Measurements from ENCODE around the gene SMIM12. TPM values are rescaled to one million over a fixed set of nuclear protein-coding genes. Genes with fewer than 3 reads are reported as not detected.

The SMIM12 gene, protein sequence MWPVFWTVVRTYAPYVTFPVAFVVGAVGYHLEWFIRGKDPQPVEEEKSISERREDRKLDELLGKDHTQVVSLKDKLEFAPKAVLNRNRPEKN
- total RNA-seq (10 to 100 TPM; 29.8 to 46.7 (median 37.1) TPM), total RNA-seq (38.3 to 120 (median 65.1) reads per million in 29 experiments)
- total RNA-seq (2013) = 37.4 TPM

GRCh38 chr1:34859446-34860200 is at the start of gene SMIM12:
Gene SMIM12 (minus strand): TSS chr1:34859749. CDS start chr1:34855977, 3,772 bp downstream.
- POLR2A ChIA-PET = no interaction called here
- no peaks in the 10 kb centered on the region for H3K9me3 ChIP-seq

GRCh38 chr1:34908369-34908768 is 48.8 kb upstream of the SMIM12 start:
- WGBS (ENCODE audit: insufficient coverage) = 53% methylated on average over 3 of the region's 3 CpGs
- peaks cover 15 to 23% of the 10 kb centered on the region in 2 donors for H3K27me3 Mint-ChIP-seq

More at GRCh38 chr1:34859446-34860200, at the start of gene SMIM12:
- Histone ChIP-seq H3K27me3 (replicated peaks in 1 of 2; ENCODE audit: control insufficient read depth in 2 of 2, extremely low read depth in 1 of 2, insufficient read depth in 2 of 2, low read length in 1 of 2) (no peaks in the 10 kb centered on the region), H3K36me3 (ENCODE audit: control insufficient read depth in 2 of 2, extremely low read depth in 1 of 2, insufficient read depth in 1 of 2, low read length in 1 of 2) (peaks cover 0 to 13% of the 10 kb centered on the region in 2 donors), H3K27ac (ENCODE audit: low read length) (peak within 1 kb of the TSS; percentile 85), H3K4me1 (ENCODE audit: control insufficient read depth in 1 of 2, extremely low read depth in 1 of 2, insufficient read depth in 2 of 2, low read length in 2 of 2) (peaks cover 27 to 48% of the 10 kb centered on the region in 2 experiments), H3K4me3 (ENCODE audit: control insufficient read depth in 1 of 2, extremely low read depth in 1 of 2, low read length in 1 of 2) (peak within 1 kb of the TSS; percentile 92 to 95)
- CTCF ChIA-PET = interaction anchor here in 1 of 2 donors (0.9 to 1.2 kb wide), 3 partner anchors 9 to 333 kb away, joined by 3 to 4 read pairs (median 3); partner anchors contain the start of gene SFPQ
- no peaks in the 10 kb centered on the region for H3K9me3 Mint-ChIP-seq
- ATAC-seq (replicated peaks in 1 of 4) (peak; percentile 94 to 98 (median 96)), DNase-seq (peak; percentile 68 to 93 (median 80))
- H3K4me1 Mint-ChIP-seq = peaks cover 57 to 75% (median 63%) of the 10 kb centered on the region in 3 donors
- peaks cover 3% of the 10 kb centered on the region for H3K36me3 Mint-ChIP-seq
- under 1% methylated on average over 44 of the region's 47 CpGs for WGBS (ENCODE audit: insufficient coverage)
- peak within 1 kb of the TSS; percentile 89 to 97 (median 97) for H3K4me3 Mint-ChIP-seq
- H3K27me3 Mint-ChIP-seq = no peaks in the 10 kb centered on the region
- H3K27ac Mint-ChIP-seq = peak within 1 kb of the TSS; percentile 96

GRCh38 chr1:34907487-34908090 is 48.0 kb upstream of the SMIM12 start:
- peaks cover 20 to 23% of the 10 kb centered on the region in 2 donors for H3K27me3 Mint-ChIP-seq
- CTCF ChIA-PET = no interaction called here
- no peak overlapping the region for H3K4me3 Mint-ChIP-seq
- no peak overlapping the region for H3K27ac Mint-ChIP-seq
- POLR2A ChIA-PET = no interaction called here
- H3K4me1 ChIP-seq (ENCODE audit: control insufficient read depth in 1 of 2, extremely low read depth in 1 of 2, insufficient read depth in 2 of 2, low read length in 2 of 2) = no peaks in the 10 kb centered on the region
- H3K27ac ChIP-seq (ENCODE audit: low read length) = no peak overlapping the region
- H3K4me1 Mint-ChIP-seq = no peaks in the 10 kb centered on the region
- ATAC-seq (replicated peaks in 1 of 4) (no peak), DNase-seq (peak in 1 of 35 experiments; percentile 10)
- H3K9me3 ChIP-seq = no peaks in the 10 kb centered on the region
- no peak overlapping the region for H3K4me3 ChIP-seq (ENCODE audit: control insufficient read depth in 1 of 2, extremely low read depth in 1 of 2, low read length in 1 of 2)
- no peaks in the 10 kb centered on the region for H3K9me3 Mint-ChIP-seq
- H3K27me3 ChIP-seq (replicated peaks in 1 of 2; ENCODE audit: control insufficient read depth in 2 of 2, extremely low read depth in 1 of 2, insufficient read depth in 2 of 2, low read length in 1 of 2) = peaks cover 0 to 27% of the 10 kb centered on the region in 2 experiments
- H3K36me3 ChIP-seq (ENCODE audit: control insufficient read depth in 2 of 2, extremely low read depth in 1 of 2, insufficient read depth in 1 of 2, low read length in 1 of 2) = no peaks in the 10 kb centered on the region
- H3K36me3 Mint-ChIP-seq = no peaks in the 10 kb centered on the region
- 55% methylated on average over 3 of the region's 5 CpGs for WGBS (ENCODE audit: insufficient coverage)

More at GRCh38 chr1:34908369-34908768, 48.8 kb upstream of the SMIM12 start:
- ChIA-PET POLR2A (no interaction called here), CTCF (no interaction called here)
- Histone ChIP-seq H3K4me1 (ENCODE audit: control insufficient read depth in 1 of 2, extremely low read depth in 1 of 2, insufficient read depth in 2 of 2, low read length in 2 of 2) (no peaks in the 10 kb centered on the region), H3K36me3 (ENCODE audit: control insufficient read depth in 2 of 2, extremely low read depth in 1 of 2, insufficient read depth in 1 of 2, low read length in 1 of 2) (no peaks in the 10 kb centered on the region), H3K4me3 (ENCODE audit: control insufficient read depth in 1 of 2, extremely low read depth in 1 of 2, low read length in 1 of 2) (no peak overlapping the region), H3K27me3 (replicated peaks in 1 of 2; ENCODE audit: control insufficient read depth in 2 of 2, extremely low read depth in 1 of 2, insufficient read depth in 2 of 2, low read length in 1 of 2) (peaks cover 0 to 26% of the 10 kb centered on the region in 2 experiments), H3K27ac (ENCODE audit: low read length) (no peak overlapping the region), H3K9me3 (no peaks in the 10 kb centered on the region)
- H3K4me1 Mint-ChIP-seq = no peaks in the 10 kb centered on the region
- no peak overlapping the region for H3K27ac Mint-ChIP-seq
- H3K36me3 Mint-ChIP-seq = no peaks in the 10 kb centered on the region
- H3K4me3 Mint-ChIP-seq = no peak overlapping the region
- no peaks in the 10 kb centered on the region for H3K9me3 Mint-ChIP-seq
- DNase-seq = no peak
- no peak for ATAC-seq (replicated peaks in 1 of 4)

DNA sequence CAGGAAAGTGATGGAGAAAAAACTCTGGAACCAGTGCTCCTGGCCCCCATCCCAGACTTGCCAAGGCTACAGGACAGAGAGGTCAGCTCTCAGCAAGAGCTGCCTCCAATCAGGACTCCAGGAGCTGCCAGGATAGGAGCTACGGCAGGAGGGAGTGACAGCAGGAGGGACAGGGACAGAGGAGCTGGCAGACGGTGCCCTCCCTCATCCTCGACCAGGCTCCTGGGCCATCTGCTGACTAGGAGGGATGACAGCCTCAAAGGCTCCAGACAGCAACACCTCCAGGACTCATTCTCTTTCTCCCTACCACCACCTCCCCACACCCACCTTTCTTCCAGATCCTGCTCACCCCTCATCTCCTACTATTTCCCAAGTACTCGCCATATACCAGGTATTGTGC is 47.2 kb upstream of the SMIM12 start:
- DNase-seq (no peak), ATAC-seq (replicated peaks in 1 of 4) (no peak)
- Mint-ChIP-seq H3K4me1 (no peaks in the 10 kb centered on the region), H3K27me3 (peaks cover 25 to 27% of the 10 kb centered on the region in 2 donors), H3K36me3 (no peaks in the 10 kb centered on the region), H3K4me3 (no peak overlapping the region), H3K9me3 (no peaks in the 10 kb centered on the region), H3K27ac (no peak overlapping the region)
- 61% methylated on average over 3 of the region's 4 CpGs for WGBS (ENCODE audit: insufficient coverage)
- H3K9me3 ChIP-seq = no peaks in the 10 kb centered on the region
- POLR2A ChIA-PET = no interaction called here
- H3K36me3 ChIP-seq (ENCODE audit: control insufficient read depth in 2 of 2, extremely low read depth in 1 of 2, insufficient read depth in 1 of 2, low read length in 1 of 2) = no peaks in the 10 kb centered on the region
- no peaks in the 10 kb centered on the region for H3K4me1 ChIP-seq (ENCODE audit: control insufficient read depth in 1 of 2, extremely low read depth in 1 of 2, insufficient read depth in 2 of 2, low read length in 2 of 2)
- H3K4me3 ChIP-seq (ENCODE audit: control insufficient read depth in 1 of 2, extremely low read depth in 1 of 2, low read length in 1 of 2) = no peak overlapping the region
- H3K27me3 ChIP-seq (replicated peaks in 1 of 2; ENCODE audit: control insufficient read depth in 2 of 2, extremely low read depth in 1 of 2, insufficient read depth in 2 of 2, low read length in 1 of 2) = peaks cover 0 to 33% of the 10 kb centered on the region in 2 experiments
- H3K27ac ChIP-seq (ENCODE audit: low read length) = no peak overlapping the region
- CTCF ChIA-PET = interaction anchor here in 1 of 2 donors (0.6 kb wide), 1 partner anchor 73 kb away, joined by 3 read pairs; no protein-coding TSS in a partner anchor

- DNase-seq (no peak), ATAC-seq (replicated peaks in 1 of 4) (no peak)
- H3K4me3 ChIP-seq (ENCODE audit: control insufficient read depth in 1 of 2, extremely low read depth in 1 of 2, low read length in 1 of 2) = no peak overlapping the region
- ChIA-PET CTCF (no interaction called here), POLR2A (no interaction called here)
- H3K27me3 Mint-ChIP-seq = peaks cover 30 to 33% of the 10 kb centered on the region in 2 donors
- no peaks in the 10 kb centered on the region for H3K36me3 ChIP-seq (ENCODE audit: control insufficient read depth in 2 of 2, extremely low read depth in 1 of 2, insufficient read depth in 1 of 2, low read length in 1 of 2)
- H3K27ac Mint-ChIP-seq = no peak overlapping the region
- no CpG with 5 or more reads among the region's 1 CpG for WGBS (ENCODE audit: insufficient coverage)
- no peaks in the 10 kb centered on the region for H3K4me1 ChIP-seq (ENCODE audit: control insufficient read depth in 1 of 2, extremely low read depth in 1 of 2, insufficient read depth in 2 of 2, low read length in 2 of 2)
- no peaks in the 10 kb centered on the region for H3K9me3 Mint-ChIP-seq
- H3K27me3 ChIP-seq (replicated peaks in 1 of 2; ENCODE audit: control insufficient read depth in 2 of 2, extremely low read depth in 1 of 2, insufficient read depth in 2 of 2, low read length in 1 of 2) = peaks cover 0 to 31% of the 10 kb centered on the region in 2 experiments
- H3K27ac ChIP-seq (ENCODE audit: low read length) = no peak overlapping the region
- H3K4me1 Mint-ChIP-seq = no peaks in the 10 kb centered on the region
- H3K9me3 ChIP-seq = no peaks in the 10 kb centered on the region
- H3K36me3 Mint-ChIP-seq = no peaks in the 10 kb centered on the region
- no peak overlapping the region for H3K4me3 Mint-ChIP-seq
Observed at GRCh38 chr1:34906222-34906621, 46.7 kb upstream of the SMIM12 start.

DNA sequence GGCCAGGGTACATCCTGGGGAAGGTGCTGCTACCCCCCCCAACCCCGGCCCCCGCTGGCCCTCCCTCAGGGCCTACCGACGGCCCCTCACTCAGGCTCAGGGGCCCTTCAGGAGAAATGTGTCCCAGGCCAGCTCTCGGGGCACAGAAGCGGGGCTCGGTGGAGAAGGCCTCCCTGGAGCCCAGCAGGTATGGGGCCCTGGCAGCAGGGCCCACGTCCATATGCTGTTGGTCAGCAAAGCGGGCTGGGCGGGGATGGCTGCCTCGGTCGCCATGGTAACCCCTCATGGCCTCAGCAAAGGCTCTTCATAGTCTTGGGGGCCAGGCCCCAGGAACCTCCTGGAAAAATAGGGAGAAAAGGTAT is 45.5 kb upstream of the SMIM12 start:
- Histone ChIP-seq H3K4me1 (ENCODE audit: control insufficient read depth in 1 of 2, extremely low read depth in 1 of 2, insufficient read depth in 2 of 2, low read length in 2 of 2) (no peaks in the 10 kb centered on the region), H3K9me3 (no peaks in the 10 kb centered on the region), H3K4me3 (ENCODE audit: control insufficient read depth in 1 of 2, extremely low read depth in 1 of 2, low read length in 1 of 2) (no peak overlapping the region), H3K36me3 (ENCODE audit: control insufficient read depth in 2 of 2, extremely low read depth in 1 of 2, insufficient read depth in 1 of 2, low read length in 1 of 2) (no peaks in the 10 kb centered on the region), H3K27me3 (replicated peaks in 1 of 2; ENCODE audit: control insufficient read depth in 2 of 2, extremely low read depth in 1 of 2, insufficient read depth in 2 of 2, low read length in 1 of 2) (peaks cover 0 to 38% of the 10 kb centered on the region in 2 experiments), H3K27ac (ENCODE audit: low read length) (no peak overlapping the region)
- Mint-ChIP-seq H3K9me3 (no peaks in the 10 kb centered on the region), H3K27ac (no peak overlapping the region), H3K4me3 (no peak overlapping the region), H3K27me3 (peaks cover 38 to 40% of the 10 kb centered on the region in 2 donors), H3K36me3 (no peaks in the 10 kb centered on the region), H3K4me1 (no peaks in the 10 kb centered on the region)
- ATAC-seq (replicated peaks in 1 of 4) = no peak
- CTCF ChIA-PET = no interaction called here
- POLR2A ChIA-PET = no interaction called here
- no peak for DNase-seq
- 85% methylated on average over 10 of the region's 12 CpGs for WGBS (ENCODE audit: insufficient coverage)
